Osteocyte (in vitro differentiated cells): ENCODE measurements around the gene TMEM121. TPM values are rescaled to one million over a fixed set of nuclear protein-coding genes. Genes with fewer than 3 reads are reported as not detected.

Source experiments
- DNase-seq: peaks from one replicate; pipeline ENCODE4 v3.0.0; 2021; ENCODE audit warnings: mixed read lengths; ENCODE audit not compliant: unreplicated experiment; ENCODE audit errors: extremely low spot score
- H3K27ac Mint-ChIP-seq: one replicate; pipeline ENCODE4 v1.8.0; 2021; ENCODE audit warnings: mild to moderate bottlenecking, mixed read lengths; ENCODE audit not compliant: unreplicated experiment
- H3K27me3 Mint-ChIP-seq: one replicate; pipeline ENCODE4 v1.8.0; 2021; ENCODE audit warnings: mixed read lengths; ENCODE audit not compliant: unreplicated experiment
- H3K36me3 Mint-ChIP-seq: one replicate; pipeline ENCODE4 v1.8.0; 2021; ENCODE audit warnings: mixed read lengths; ENCODE audit not compliant: unreplicated experiment
- H3K4me1 Mint-ChIP-seq: one replicate; pipeline ENCODE4 v1.8.0; 2021; ENCODE audit warnings: mixed read lengths; ENCODE audit not compliant: unreplicated experiment
- H3K4me3 Mint-ChIP-seq: one replicate; pipeline ENCODE4 v1.8.0; 2021; ENCODE audit warnings: mild to moderate bottlenecking, moderate library complexity, mixed read lengths; ENCODE audit not compliant: unreplicated experiment
- H3K9me3 Mint-ChIP-seq: one replicate; pipeline ENCODE4 v1.8.0; 2021; ENCODE audit warnings: mixed read lengths; ENCODE audit not compliant: unreplicated experiment
- long read RNA-seq: library from polyadenylated mRNA; unstranded; transcript quantifications from one replicate; pipeline ENCODE4 v2.0.0, GENCODE V29; 2021
- total RNA-seq: library from RNA; stranded (reverse); gene quantifications from 2 replicates; pipeline ENCODE4 v1.2.1, GENCODE V29; 2021
- TF ChIP-seq, protein P1 (sequence below): fragments of 200-600 bp; sonication (generic); IDR thresholded peaks from 2 replicates; pipeline ENCODE4 v1.5.0; 2021; ENCODE audit warnings: antibody characterized with exemption, mild to moderate bottlenecking, moderate library complexity

Gene TMEM121
- total RNA-seq = 3.3 and 3.6 TPM in 2 replicates
- long read RNA-seq = 0 reads

DNA sequence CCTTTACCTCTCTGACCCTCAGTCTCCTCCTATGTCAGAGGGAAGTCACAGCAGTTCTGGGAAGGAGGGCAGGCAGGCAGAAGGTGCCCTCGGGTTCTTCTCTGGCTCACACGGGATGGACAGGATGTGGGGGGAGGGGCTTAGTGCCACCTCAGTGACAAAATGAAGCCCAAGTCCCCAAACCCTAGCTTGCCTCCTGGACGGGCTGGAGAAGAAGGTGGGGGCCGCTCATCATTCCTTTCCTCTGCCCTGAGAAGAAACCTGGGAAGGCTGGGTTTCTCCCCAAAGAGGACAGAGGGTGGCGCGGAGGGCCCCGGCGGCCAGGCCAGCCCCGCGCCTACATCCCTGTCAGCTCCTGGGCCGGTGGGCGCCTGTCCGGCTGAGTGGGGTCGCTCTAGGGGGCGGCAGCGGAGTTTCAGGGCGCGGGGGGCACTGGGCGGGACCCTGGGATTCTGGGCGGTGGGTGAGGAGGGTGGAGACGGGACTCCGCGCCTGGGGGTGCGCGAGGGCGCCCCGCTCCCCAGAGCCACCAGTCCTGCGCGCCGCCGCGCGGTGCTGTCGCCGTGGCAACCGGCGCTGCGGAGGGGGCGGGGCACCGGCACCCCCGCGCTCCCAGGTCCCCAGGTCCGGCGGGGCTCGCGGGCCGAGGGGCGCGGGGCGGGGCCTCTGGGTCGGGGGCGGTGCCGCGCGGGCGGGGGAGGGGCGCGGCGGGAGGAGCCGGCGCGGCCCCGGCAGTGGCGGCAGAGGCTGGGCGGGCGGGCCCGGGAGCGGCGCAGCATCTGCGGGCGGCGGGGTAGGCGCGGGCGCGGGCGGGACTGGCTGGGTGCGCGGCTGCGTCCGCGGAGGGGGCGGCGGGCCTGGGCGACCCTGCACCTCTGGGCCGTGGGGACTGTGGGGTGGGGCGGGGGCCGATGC lies at the start of gene TMEM121:
Gene TMEM121, plus strand, starts transcription at position 723 of the 915 bp plus-strand sequence. CDS start 2,252 bp downstream, outside the sequence.
- TF ChIP-seq, protein P1, sequence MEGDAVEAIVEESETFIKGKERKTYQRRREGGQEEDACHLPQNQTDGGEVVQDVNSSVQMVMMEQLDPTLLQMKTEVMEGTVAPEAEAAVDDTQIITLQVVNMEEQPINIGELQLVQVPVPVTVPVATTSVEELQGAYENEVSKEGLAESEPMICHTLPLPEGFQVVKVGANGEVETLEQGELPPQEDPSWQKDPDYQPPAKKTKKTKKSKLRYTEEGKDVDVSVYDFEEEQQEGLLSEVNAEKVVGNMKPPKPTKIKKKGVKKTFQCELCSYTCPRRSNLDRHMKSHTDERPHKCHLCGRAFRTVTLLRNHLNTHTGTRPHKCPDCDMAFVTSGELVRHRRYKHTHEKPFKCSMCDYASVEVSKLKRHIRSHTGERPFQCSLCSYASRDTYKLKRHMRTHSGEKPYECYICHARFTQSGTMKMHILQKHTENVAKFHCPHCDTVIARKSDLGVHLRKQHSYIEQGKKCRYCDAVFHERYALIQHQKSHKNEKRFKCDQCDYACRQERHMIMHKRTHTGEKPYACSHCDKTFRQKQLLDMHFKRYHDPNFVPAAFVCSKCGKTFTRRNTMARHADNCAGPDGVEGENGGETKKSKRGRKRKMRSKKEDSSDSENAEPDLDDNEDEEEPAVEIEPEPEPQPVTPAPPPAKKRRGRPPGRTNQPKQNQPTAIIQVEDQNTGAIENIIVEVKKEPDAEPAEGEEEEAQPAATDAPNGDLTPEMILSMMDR = no peak
- no peak for DNase-seq
- H3K36me3 Mint-ChIP-seq = no peaks in the 10 kb centered on the region
- H3K4me1 Mint-ChIP-seq = peaks cover 4% of the 10 kb centered on the region
- H3K27ac Mint-ChIP-seq = peak within 1 kb of the TSS; percentile 34
- H3K27me3 Mint-ChIP-seq = peaks cover 3% of the 10 kb centered on the region
- H3K4me3 Mint-ChIP-seq = peak within 1 kb of the TSS; percentile 73
- no peaks in the 10 kb centered on the region for H3K9me3 Mint-ChIP-seq

DNA sequence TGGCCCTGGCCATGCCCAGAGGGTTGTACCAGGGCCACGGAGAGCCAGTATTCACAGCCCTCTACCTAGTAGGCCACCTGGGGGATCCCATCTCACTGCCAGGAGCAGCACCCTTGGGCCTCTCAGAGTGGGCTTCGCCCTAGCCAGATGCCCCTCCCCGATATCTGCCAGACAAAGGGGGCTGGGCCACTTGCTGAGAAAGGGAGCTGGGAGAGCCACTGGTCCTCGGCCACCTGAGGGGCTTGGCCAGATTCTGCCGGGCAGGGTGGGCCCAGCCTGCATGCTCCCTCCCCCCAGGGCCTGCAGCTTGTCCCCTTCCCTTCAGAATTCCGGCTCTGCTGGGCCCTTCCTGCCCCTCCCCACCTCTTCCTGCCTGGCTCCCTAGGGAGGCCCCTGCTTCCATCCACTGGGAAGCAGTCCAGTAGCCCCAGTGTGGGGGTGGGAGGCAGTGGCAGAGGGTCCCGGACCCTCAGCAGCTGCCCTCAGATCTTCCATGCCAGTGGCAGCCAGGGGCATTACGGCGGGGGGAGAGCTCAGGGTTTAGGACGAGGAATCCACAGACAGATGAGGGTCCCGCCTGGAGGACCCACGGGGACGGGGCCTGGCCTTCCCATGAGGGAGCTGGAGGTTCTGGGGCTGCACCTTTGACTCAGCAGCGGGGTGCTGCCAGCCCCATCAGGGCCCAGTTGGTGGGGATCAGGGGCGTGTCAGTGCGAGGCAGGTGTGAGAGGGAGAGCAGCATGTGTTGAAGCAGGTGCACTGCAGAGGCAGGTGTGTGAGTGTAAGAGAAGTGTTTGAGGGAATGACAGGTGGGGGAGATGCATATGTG lies 49.3 kb upstream of the TMEM121 start:
- H3K9me3 Mint-ChIP-seq = no peaks in the 10 kb centered on the region
- peaks cover 2% of the 10 kb centered on the region for H3K36me3 Mint-ChIP-seq
- DNase-seq = no peak
- peaks cover 57% of the 10 kb centered on the region for H3K4me1 Mint-ChIP-seq
- TF ChIP-seq, protein P1 = no peak
- peak overlapping the region; percentile 89 for H3K27ac Mint-ChIP-seq
- no peaks in the 10 kb centered on the region for H3K27me3 Mint-ChIP-seq
- peak overlapping the region; percentile 77 for H3K4me3 Mint-ChIP-seq

DNA sequence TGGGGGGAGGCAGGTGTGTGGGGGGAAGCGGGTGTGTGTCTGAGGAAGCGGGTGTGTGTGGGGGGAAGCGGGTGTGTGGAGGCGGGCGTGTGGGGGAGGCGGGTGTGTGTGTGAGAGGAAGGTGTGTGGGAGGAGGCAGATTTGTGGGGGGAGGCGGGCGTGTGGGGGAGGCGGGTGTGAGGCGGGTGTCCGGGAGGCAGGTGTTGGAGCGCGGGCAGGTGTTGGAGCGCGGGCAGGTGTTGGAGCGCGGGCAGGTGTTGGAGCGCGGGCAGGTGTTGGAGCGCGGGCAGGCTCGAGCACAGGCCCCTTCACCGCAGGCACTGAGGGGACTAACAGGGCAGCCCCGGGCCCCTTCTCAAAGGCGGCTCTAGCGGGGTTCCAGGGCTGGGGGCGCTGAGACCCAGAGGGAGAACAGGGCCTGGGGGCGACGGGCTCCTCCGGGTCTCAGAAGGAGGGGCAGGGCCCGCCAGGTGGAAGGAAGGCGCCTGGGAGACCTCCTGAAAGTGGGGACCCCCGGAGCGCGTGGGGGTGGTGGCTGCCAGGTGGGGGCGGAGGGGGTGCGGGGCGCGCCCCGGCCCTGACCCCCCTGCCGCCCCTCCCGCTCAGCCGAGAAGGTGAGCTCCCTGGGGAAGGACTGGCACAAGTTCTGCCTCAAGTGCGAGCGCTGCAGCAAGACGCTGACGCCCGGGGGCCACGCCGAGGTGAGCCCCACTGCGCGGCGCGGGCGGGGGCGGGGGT lies 48.6 kb upstream of the TMEM121 start:
- H3K36me3 Mint-ChIP-seq = peaks cover 2% of the 10 kb centered on the region
- H3K27ac Mint-ChIP-seq = no peak overlapping the region
- no peak for DNase-seq
- no peaks in the 10 kb centered on the region for H3K9me3 Mint-ChIP-seq
- no peaks in the 10 kb centered on the region for H3K27me3 Mint-ChIP-seq
- peak overlapping the region; percentile 59 for H3K4me3 Mint-ChIP-seq
- H3K4me1 Mint-ChIP-seq = peaks cover 57% of the 10 kb centered on the region
- TF ChIP-seq, protein P1 = no peak

DNA sequence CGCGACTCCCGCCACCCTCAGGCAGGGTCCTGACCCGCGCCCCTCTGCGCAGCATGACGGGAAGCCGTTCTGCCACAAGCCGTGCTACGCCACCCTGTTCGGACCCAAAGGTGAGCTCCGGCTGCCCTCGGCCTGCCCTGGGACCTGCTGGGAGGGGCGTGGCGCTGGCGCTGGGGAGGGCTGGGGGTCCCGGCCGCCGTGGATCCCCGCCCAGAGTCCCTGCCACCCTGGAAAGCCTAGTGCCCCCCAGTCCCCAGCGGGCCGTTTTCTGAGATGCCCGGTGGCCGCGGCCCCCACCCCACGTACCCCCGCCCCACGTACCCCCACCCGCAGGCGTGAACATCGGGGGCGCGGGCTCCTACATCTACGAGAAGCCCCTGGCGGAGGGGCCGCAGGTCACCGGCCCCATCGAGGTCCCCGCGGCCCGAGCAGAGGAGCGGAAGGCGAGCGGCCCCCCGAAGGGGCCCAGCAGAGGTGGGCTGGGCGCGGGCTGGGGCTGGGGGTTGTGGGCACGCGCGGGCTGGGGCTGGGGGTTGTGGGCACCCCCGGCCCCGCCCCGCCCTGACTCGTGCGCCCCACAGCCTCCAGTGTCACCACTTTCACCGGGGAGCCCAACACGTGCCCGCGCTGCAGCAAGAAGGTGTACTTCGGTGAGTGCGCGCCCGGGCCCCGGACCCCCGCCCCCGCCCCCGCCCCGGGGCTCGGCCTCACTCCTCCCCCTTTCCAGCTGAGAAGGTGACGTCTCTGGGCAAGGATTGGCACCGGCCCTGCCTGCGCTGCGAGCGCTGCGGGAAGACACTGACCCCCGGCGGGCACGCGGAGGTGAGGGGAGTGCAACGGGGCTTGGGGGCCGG lies 47.8 kb upstream of the TMEM121 start:
- H3K4me3 Mint-ChIP-seq = no peak overlapping the region
- H3K9me3 Mint-ChIP-seq = no peaks in the 10 kb centered on the region
- DNase-seq = no peak
- no peak overlapping the region for H3K27ac Mint-ChIP-seq
- H3K4me1 Mint-ChIP-seq = peaks cover 59% of the 10 kb centered on the region
- TF ChIP-seq, protein P1 = no peak
- H3K27me3 Mint-ChIP-seq = no peaks in the 10 kb centered on the region
- H3K36me3 Mint-ChIP-seq = peaks cover 2% of the 10 kb centered on the region
